Stimulated activated CD4-positive, alpha-beta T cell treated with anti-CD3 and anti-CD28 coated beads, TNF-alpha, amount 100 ng/mL, for 4 hours (primary cell): ENCODE measurements around the gene ERCC6.
A peak's percentile ranks its signal among the peaks of the same experiment; 100 is the strongest.

ENCODE experiments used
- DNase-seq, 3 experiments: peaks; one replicate each; pipeline ENCODE4 v3.0.0-alpha.2; 2020; ENCODE audit warnings: low read depth in 3 of 3

The ERCC6 gene

DNA sequence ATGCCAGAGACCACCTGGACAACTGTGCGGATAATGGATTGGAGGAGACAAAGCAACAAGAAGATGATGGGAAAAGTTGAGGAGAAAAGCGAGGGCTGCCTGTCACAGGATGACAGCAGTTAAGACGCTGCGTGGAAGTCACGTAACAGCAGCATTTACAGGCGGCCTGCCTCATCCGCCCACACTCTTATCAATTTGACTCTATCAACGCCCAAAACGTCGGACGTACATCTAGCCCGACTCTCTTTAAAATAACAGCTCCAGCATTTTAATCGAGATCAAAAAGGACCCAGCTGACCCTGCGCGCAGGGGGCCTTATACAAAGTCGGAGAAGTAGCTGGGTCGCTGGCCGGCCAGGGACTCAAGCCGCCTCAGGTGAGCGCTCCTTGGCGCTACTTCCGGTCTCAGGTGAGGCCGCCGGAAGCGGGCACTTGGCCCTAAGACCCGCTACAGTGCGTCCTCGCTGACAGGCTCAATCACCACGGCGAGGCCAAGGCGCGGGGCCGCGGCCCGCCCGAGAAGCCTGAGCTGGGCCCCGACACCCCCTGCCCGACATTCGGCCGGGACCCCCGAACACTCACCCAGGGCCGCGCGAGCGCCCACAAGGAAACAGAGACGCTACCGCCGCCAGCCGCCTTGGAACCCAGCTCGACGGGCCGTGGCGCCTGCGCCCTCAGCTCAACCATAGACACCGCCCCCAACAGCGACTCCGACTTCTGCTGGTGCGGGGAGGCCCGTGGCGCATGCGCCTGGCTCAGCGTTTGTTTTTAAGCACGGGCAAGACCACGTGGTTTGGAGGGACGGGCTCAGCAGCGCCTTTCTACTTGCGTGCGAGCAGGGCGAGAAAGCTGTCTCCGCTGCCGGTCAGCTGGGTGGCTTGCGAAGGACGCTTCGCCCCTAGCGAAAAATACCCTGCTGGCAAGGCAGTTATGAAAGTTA is at the start of gene ERCC6:
Gene ERCC6, minus strand, starts transcription at position 741 of the 939 bp plus-strand sequence.
- peak; percentile 91 to 94 (median 94) for DNase-seq

DNA sequence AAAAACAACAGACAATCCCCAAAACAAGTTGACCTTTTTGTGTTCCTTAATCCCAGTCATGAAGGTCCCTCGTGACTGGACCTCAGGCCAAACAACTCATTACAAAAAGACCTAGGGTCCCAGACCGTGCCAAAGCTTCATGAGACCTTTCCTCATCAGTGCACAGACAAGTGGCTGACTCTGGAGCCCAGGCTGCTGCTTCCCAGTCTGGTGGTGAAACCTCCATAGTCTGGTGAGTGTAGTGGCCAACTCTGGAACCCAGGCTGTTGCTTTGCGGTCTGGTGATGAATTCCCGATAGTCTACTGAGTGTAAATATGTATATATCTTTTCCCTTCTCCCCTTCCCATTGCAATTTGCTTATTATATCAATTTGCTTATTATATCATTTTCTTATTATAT is 49.1 kb upstream of the ERCC6 start:
- no peak for DNase-seq

DNA sequence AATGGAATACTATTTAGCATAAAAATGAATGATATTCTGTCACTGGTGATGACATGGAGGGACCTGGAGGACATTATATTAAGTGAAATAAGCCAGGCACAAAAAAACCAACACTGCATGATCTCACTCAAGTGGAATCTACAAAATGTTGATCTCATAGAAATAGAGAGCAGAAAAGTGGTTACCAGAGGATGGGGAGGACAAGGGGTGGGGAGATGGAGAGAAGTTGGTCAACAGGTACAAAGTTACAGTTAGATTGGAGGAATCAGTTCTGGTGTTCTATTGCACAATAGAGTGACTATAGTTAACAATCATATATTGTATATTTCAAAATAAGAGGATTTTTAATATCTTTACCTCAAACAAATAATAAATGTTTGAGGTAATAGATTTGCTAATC is 46.5 kb upstream of the ERCC6 start:
- DNase-seq: no peak

DNA sequence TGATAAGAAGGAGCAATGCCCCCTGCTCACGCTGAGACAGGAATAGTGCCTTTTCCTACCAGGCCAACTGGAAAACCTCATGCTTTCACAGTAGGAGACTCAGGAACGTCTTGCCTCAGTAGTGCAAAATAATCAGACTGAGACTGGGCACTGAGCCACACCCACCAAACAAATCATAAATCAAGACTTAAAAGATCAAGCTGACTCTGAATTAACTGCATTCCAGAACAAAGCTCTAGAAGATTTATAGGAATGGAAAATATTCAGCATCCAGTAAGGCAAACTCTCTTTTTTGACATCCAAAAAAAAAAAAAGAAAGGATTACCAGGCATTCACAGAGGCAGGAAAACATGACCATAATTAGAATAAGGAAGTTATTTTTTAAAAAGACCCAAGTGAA is 40.7 kb upstream of the ERCC6 start:
- no peak for DNase-seq

DNA sequence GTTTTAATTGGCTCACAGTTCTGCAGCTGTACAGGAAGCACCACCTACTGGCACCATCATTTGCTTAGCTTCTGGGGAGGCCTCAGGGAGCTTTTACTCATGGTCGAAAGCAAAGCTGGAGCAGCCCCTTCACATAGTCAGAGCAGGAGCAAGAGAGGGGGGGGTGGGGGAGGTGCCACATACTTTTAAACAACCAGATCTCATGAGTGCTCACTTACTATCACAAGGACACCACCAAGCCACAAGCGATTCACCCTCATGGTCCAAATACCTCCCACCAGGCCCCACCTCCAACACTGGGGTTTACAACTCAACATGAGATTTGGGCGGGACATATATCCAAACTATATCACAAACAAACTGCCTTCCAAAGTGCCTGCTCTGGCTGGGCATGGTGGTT is 39.5 kb upstream of the ERCC6 start:
- DNase-seq: no peak

DNA sequence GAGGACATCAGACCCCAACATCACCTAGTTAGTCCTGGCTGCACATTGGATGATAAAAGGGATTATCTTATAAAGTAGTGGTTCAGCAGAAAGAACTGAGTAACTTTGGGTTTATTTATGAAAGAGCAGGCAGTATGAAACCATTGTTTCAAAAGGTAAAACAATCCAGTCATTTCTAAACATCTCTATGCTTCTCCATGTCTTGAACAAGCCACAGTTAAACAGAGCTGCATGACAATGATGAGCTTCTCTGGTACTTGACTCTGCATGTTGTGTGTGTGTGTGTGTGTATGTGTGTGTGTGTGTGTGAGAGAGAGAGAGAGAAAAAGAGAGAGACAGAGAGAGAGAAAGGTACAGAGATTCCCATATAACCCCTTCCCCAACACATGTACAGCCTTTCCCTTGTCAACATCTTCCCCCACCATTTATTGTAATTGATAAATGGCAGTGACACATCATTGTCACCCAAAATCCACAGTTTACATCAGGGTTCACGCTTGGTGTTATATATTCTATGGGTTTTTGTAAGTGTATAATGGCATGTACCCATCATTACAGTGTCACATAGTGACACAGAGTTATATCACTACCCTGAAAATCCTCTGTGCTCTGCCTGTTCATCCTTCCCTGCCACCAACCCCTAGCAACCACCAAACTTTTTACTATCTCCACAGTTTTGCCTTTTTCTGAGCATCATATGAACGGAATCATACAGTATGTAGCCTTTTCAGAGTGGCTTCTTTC is 38.4 kb upstream of the ERCC6 start:
- DNase-seq: no peak

DNA sequence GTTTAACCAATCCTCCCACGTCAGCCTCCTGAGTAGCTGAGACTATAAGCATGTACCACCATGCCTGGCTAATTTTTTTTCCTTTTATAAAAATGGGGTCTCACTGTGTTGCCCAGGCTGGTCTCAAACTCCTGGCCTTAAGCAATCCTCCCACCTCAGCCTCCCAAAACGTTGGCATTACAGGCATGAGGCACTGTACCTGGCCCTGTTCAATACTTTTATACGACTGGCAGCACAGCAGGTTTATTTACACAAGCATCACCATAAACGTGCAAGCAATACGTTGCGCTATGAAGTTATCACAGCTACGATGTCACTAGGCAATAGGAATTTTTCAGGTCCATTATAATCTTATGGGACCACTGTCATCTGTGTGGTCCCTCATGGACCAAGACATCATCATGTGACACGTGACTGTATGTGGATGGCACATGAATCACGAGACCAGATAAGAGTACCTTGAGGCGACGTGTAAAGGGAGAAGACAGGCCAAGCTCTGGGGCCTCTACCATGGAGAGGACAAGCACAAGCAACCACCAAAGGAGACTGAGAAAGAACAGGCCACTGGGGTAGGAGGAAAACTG is 36.7 kb upstream of the ERCC6 start:
- no peak for DNase-seq

DNA sequence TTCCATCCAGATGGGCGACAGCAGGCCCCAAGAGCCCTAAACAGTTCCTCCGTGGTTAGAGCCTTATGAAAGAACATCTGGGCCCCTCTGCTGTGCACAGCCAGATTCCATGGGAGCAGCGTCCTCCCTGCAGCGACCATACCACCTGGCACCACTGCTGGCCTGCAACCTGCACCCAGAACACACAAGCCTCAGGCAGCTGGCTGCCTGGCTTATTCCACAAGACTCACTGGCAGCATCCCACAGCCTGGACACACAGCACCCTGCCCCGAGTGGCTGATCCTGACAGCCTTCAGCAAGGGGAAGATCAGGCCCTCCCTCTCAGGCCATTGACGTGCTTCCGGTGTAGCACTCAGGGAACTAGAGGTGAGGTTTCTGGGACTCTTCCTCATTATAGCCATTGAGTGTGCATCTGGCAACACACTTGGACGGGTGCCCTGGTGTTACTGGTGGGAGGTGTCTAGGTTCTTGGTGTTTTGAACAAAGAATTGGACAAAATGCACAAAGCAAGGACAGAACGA is 33.7 kb upstream of the ERCC6 start:
- no peak for DNase-seq

DNA sequence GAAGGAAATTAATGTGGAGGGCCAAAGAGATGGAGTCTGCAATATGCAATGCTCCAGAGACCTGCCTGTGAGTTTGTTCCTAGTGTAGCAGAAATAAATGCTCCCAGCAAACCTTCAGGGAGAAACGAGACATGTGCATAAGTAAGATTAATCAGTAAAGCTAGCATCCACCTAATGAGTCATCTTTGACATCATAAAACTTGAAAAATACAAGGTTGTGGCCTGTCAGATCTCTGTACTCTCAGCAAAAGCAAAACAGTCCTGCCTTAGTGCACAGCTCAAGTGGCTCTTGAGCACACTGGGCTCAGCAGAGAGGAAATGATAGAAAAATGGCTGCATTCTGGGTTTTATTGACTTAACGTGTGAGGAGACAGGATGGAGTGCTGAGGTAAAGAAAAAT is 32.5 kb upstream of the ERCC6 start:
- no peak for DNase-seq

DNA sequence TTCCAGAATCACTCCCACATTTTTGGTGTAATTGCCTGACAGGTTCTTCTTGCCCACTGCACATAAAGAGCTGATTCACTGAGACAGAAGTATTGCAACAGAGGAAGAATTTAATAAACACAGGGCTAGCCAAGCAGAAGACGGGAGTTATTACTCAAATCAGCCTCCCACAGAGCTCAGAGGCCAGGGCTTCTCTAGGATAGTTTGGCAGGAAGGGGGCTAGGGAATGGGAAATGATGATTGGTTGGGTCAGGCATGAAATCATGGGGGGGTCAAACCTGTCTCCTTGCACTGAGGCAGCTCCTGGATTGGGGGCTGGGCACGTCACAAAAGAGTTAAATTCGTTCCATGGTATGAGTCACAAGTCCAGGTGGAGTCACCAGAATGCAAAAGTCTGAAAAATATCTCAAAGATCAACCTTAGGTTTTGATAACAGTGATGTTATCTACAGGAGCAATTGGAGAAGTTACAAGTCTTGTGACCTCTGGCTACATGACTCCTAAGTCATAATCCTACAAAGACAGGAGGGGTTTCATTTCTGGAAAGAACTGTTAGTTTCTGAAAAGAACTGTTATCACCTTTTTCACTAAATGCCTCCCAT is 30.2 kb upstream of the ERCC6 start:
- no peak for DNase-seq

DNA sequence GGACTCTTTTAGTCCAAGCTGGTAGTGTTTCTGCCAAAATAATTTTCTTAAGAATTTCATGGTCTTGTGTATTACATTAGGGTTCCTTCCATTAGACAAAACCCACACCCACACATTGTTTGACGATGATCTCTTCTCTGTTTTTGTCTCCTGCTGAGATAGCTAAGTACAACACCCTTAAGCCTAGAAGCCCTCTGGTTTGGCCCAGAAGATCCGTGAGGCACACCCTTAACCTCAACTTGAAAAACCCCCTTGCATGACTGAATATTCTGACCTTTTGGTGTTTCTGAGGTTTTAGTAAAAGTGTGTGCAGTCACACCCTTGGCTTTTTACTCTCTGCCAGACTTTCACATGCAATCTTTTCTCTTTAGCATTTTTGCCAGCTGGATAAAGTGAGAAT is 29.3 kb upstream of the ERCC6 start:
- no peak for DNase-seq

DNA sequence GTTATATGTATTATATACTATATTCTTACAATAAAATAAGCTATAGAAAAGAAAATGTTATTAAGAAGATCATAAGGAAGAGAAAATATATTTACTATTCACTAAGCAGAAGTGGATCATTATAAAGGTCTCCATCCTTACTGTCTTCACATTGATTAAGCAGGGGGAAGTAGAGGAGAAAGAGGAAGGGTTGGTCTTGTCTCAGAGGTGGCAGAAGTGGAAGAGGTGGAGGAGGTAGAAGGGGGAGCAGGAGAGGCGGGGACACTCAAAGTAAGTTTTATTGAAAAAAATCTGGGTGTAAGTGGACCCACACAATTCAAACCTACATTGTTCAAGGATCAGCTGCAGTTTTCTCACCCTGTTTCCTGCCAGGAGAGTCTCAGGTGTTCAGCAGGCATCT is 28.9 kb upstream of the ERCC6 start:
- no peak for DNase-seq

DNA sequence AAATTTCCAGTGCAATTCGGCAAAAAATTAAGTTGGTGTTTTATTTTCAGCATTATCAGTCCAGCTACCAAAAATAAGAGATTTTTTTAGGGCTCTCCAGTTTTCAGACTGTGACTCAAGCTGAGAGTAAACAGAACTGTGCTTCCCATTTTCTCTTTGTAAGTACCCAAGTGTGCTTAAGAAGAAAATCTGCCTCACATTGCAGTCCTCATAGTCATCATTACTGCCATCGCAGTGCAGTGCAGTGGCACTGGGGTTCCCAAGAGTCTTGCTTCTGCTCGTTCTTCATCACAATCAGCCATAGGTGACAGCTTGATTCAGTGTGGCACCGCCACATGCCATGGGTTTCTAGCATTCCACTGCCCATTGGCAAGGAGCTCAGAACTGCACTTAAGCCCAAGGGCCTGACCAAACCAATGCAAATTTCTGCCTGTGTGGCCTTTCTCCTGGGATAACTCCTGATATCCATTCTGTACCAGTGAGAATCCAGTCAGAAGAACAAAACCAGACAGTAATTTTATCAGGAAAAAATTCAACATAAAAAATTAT is 25.6 kb upstream of the ERCC6 start:
- DNase-seq: no peak

DNA sequence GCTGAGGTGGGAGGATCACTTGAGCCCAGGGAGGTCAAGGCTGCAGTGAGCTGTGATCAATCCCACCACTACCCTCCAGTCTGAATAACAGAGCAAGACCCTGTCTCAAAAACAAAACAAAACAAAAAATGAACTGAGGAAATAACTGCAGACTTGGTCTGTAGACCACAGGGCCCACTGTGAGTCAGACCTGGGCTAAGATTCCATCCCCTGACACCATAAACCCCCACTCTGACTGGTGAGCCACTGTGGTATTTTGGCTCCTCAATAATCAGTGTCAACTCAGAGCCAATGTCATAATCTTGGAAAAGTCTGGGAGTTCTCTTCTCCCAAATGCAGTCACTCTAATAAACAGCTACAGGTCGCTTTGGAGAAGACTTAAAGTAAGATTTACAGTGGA is 24.0 kb upstream of the ERCC6 start:
- DNase-seq: no peak

DNA sequence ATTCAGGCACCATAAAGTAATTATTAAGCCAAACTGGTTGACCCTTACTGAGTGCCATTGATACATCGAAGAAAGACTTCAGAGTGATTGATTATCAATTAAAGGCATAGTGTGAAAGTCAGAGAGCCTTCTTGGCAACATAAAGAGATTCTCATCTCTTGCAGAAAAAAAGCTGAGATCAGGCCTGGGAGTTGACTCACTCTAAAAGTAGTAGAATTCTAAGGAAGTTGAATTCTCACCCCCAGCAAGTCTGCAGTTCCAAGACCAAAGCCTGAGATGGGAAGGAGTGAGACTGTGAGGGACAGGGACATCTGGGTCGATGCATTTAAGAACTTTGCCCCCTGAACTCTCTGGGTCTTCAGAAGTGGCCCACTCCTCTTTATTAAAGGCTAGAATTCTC is 21.6 kb upstream of the ERCC6 start:
- DNase-seq: no peak

DNA sequence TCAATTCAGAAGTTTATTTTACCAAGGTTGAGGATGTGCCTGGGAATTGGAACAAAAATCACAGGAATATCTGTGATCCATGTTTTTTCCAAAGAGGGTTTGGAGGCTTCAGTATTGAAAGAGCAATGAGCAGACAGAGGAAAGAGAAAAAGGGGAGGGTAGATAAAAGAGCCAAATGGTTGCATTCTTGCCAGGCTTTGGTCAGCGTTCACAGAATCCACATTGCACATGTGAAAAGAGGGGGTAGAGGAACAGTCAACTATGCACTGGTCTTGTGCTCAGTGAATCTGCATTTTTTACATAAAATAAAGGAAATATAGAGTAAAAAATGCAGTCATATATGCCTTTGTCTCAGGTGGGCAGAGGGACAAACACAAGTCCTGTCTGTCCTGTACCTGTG is 20.6 kb upstream of the ERCC6 start:
- no peak for DNase-seq

DNA sequence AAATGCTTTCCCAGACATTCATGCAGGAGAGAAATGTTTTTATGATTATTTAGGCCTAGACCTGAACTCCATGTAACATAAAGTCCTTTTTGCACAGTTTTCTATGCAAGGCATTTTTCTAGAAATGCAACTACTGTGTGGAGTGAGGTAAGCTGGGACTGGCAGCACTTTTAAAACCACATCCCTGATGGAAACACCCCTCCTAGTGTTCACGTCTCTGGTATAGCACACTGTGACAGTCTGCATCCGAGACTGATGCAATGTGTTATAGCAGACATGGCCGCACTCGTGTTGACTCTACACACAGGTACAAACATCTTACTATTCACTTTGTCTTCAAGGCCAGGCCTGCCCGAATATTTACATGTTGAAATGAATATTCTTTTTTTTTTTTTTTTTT is 19.3 kb upstream of the ERCC6 start:
- DNase-seq: no peak

DNA sequence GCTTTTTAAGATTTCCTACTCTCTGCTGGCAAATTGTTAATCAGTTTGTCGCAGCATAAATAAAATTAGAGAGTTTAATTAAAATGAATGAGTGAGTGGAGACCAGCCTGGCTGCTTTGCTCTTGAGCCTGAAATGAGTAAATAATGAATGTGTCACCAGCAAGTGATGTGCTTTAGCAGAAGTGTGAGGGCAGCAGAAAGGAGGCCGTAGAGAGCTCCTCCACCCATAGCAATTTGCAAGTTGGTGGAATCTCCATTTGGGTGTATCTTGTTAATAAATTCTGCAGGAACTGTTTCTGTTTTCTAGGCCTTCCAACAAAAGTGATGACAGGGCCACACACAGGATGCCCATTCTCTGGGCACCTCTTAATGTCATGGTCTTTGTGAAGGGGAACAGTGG is 18.8 kb upstream of the ERCC6 start:
- DNase-seq: no peak

DNA sequence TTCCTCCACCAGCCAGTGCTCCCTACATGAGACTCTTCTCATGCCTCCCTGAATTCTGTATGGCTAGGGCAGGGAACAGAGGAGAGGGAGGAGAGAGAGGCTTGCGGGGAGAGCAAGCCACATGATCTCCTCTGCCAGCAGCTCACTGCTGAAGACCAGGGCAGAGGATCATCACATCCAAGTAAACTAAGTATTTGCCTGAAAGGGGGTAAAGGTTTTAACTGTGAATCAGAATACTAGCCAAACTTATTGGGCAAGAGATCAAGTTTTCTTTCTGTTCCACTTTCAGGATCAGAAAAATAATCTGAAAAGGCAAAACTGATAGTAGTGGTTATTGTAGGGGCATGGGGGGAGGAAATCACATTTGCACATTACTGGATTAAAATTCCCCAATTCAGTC is 17.8 kb upstream of the ERCC6 start:
- no peak for DNase-seq

DNA sequence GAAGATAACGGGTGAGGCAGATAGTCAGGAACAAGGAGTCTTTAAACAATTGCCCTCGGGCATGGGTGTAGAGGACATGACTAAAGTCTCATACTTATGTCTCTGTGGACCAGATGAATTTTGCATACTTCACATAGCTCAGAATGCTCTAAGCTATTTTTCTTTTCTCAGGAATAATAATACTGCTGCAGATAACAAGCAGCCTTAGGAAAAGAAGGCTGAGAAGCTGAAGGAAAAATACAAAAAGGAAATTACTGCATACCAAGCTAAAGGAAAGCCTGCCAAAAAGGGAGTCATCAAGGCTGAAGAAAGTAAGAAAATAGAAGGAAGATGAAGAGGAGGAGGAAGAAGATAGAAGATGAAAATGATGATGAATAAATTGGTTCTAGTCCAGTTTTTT is 13.4 kb upstream of the ERCC6 start:
- DNase-seq: no peak

DNA sequence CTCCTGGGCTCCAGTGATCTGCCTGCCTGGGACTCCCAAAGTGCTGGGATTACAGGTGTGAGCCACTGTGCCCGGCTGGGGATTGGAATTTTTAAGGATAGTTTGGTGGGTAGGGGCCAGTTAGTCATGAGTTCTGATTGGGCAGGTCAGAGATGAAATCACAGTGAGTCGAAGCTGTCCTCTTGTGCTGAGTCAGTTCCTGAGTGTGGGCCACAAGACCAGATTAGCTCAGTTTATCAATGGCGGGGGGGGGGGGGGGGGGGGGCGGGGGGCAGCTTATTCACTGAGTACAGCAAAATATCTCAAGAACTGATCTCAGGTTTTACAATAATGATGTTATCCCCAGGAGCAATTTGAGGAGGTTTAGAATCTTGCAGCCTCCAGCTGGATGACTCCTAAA is 11.6 kb upstream of the ERCC6 start:
- no peak for DNase-seq
